ENCODE results near the gene C1orf105. TPM values are rescaled to one million over a fixed set of nuclear protein-coding genes. Genes with fewer than 3 reads are reported as not detected.
"Not testable (repeated sequence)": the region's sequence is repeated elsewhere in the genome, so short reads cannot be mapped to it uniquely, and the experiment has no call there.

C1orf105 gene
- total RNA-seq, 4 donors from 2014 or later = 0.89 to 1.5 (median 1.5) TPM; not detected in 1

DNA sequence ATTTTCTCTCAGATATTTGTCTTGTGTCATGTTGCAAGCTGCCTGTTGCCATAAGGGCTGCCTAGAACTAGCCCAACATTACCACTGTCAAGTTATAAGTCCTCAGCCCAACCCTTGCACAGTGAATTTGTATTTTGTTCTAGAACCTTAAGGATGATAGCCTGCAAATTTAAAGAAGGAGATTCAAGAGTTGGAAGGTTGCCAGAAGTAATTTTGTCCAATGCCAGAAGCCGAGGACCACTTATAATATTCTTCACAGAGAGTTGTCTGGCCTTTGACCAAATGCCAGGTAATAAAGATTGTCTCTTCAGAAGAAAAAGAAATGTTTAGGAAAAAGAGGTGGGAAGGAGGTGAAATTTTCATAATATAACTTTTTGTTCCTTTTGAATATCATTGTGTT is 71.9 kb downstream of the C1orf105 start:
- H3K36me3 ChIP-seq = no peaks in the 10 kb centered on the region
- TF ChIP-seq POLR2AphosphoS5 (IDR thresholded peaks at IDR 0.05) = no peak
- no peak for TF ChIP-seq EP300 (IDR thresholded peaks at IDR 0.05)
- TF ChIP-seq POLR2A (IDR thresholded peaks at IDR 0.05) = no peak
- TF ChIP-seq, protein P1, sequence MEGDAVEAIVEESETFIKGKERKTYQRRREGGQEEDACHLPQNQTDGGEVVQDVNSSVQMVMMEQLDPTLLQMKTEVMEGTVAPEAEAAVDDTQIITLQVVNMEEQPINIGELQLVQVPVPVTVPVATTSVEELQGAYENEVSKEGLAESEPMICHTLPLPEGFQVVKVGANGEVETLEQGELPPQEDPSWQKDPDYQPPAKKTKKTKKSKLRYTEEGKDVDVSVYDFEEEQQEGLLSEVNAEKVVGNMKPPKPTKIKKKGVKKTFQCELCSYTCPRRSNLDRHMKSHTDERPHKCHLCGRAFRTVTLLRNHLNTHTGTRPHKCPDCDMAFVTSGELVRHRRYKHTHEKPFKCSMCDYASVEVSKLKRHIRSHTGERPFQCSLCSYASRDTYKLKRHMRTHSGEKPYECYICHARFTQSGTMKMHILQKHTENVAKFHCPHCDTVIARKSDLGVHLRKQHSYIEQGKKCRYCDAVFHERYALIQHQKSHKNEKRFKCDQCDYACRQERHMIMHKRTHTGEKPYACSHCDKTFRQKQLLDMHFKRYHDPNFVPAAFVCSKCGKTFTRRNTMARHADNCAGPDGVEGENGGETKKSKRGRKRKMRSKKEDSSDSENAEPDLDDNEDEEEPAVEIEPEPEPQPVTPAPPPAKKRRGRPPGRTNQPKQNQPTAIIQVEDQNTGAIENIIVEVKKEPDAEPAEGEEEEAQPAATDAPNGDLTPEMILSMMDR (IDR thresholded peaks at IDR 0.05) = no peak
- no peak for DNase-seq (ENCODE audit: low spot score in 2 of 2)
- no peaks in the 10 kb centered on the region for H3K9me3 ChIP-seq
- WGBS = 64% methylated on average over 1 of the region's 1 CpG
- no peak overlapping the region for H3K27ac ChIP-seq
- no peak overlapping the region for H3K4me3 ChIP-seq
- H3K4me1 ChIP-seq = peaks cover 14% of the 10 kb centered on the region
- peaks cover 4% of the 10 kb centered on the region for H3K27me3 ChIP-seq

DNA sequence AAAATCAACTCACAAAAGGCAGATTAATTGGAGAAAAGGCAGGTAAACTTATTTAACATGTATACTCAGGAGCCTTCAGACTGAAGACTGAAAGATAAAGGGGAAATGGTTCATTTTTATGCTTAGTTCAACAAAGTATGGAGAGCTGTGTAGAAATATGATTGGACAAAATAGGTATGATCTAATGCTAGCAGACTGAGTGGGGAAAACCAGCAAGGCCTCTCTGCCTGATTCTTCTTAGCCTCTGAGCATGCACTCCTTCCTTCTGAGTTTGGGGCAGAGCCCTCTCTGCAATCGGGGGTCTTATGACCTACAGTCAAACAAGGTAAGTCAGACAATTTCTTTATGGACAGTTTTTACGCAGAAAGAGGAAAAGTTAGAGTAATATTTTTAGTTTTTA is 73.7 kb downstream of the C1orf105 start:
- 95% methylated on average over 2 of the region's 2 CpGs for WGBS
- Histone ChIP-seq H3K9me3 (no peaks in the 10 kb centered on the region), H3K27ac (no peak overlapping the region), H3K4me1 (peaks cover 31% of the 10 kb centered on the region), H3K4me3 (no peak overlapping the region), H3K27me3 (peaks cover 4% of the 10 kb centered on the region), H3K36me3 (no peaks in the 10 kb centered on the region)
- DNase-seq (ENCODE audit: low spot score in 2 of 2) = no peak
- no peak for TF ChIP-seq POLR2A (IDR thresholded peaks at IDR 0.05)

DNA sequence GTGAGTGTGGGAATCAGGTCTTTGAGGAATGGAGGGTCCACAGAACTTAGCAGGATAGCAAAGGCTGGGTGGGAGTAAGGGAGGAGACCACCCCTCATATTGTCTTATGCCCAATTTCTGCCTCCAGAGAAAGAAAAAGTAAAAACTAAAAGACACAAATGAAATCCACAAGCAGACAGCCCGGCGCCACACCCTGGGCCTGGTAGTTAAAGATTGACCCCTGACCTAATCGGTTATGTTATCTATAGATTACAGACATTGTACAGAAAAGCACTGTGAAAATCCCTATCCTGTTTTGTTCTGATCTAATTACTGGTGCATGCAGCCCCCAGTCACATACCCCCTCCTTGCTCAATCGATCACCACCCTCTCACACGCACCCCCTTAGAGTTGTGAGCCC is 75.6 kb downstream of the C1orf105 start:
- not testable (repeated sequence) for H3K27ac ChIP-seq; H3K4me3 ChIP-seq; H3K36me3 ChIP-seq; DNase-seq (ENCODE audit: low spot score in 2 of 2); H3K27me3 ChIP-seq; H3K9me3 ChIP-seq
- 90% methylated on average over 5 of the region's 5 CpGs for WGBS
- H3K4me1 ChIP-seq = peaks cover 46% of the 10 kb centered on the region

DNA sequence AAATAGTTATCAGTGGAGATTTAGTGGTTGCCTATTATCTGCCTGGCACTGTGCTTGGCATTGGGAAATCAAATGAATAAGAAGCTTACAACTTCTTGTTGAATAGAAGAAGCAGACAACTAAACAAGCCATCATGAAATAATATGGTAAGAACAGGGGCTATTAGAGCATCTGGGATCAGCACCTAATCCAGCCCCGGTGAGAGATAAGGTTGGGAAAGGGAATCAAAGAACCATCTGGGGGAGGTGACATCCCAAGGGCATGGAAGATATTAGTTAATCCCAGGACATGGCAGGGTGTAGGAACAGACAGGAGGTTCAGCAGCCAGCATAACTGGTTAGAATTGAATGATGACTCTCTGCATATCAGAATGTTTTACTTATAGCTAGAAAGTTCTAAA is 76.2 kb downstream of the C1orf105 start:
- Histone ChIP-seq H3K9me3 (no peaks in the 10 kb centered on the region), H3K4me1 (peaks cover 46% of the 10 kb centered on the region), H3K4me3 (no peak overlapping the region), H3K27me3 (no peaks in the 10 kb centered on the region), H3K27ac (peak overlapping the region; percentile 46), H3K36me3 (no peaks in the 10 kb centered on the region)
- 23% methylated on average over 1 of the region's 1 CpG for WGBS
- TF ChIP-seq, protein P1 (IDR thresholded peaks at IDR 0.05) = no peak
- no peak for TF ChIP-seq POLR2AphosphoS5 (IDR thresholded peaks at IDR 0.05)
- TF ChIP-seq EP300 (IDR thresholded peaks at IDR 0.05) = no peak
- no peak for TF ChIP-seq POLR2A (IDR thresholded peaks at IDR 0.05)
- DNase-seq (ENCODE audit: low spot score in 2 of 2) = no peak

DNA sequence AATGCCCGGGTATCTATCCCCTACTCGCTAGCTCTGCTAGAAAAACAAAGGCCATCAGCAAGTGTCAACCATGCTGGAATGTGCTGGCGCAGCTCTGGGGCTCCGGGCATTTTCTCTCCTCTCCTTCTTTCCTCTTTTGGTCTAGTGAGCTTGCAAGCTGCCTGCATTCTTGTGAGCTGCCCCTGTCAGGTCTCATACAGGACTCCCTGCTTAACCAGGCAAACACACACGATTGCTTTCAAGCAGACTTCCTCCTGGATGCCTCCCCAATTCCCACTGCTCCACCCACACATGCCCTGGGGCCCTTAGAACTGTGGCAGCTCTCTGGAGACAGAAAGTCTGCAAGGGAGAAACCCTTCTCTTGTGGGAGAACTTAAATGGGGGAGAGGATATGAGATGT is 76.7 kb downstream of the C1orf105 start:
- H3K4me3 ChIP-seq = no peak overlapping the region
- H3K36me3 ChIP-seq = no peaks in the 10 kb centered on the region
- no peaks in the 10 kb centered on the region for H3K27me3 ChIP-seq
- TF ChIP-seq EP300 (IDR thresholded peaks at IDR 0.05) (no peak), POLR2AphosphoS5 (IDR thresholded peaks at IDR 0.05) (no peak), POLR2A (IDR thresholded peaks at IDR 0.05) (no peak)
- TF ChIP-seq, protein P1 (IDR thresholded peaks at IDR 0.05) = no peak
- whole genome bisulfite sequencing = 19% methylated on average over 5 of the region's 5 CpGs
- peak in 1 of 2 donors; percentile 67 for DNase-seq (ENCODE audit: low spot score in 2 of 2)
- peak overlapping the region; percentile 46 for H3K27ac ChIP-seq
- H3K9me3 ChIP-seq = no peaks in the 10 kb centered on the region
- peaks cover 46% of the 10 kb centered on the region for H3K4me1 ChIP-seq

DNA sequence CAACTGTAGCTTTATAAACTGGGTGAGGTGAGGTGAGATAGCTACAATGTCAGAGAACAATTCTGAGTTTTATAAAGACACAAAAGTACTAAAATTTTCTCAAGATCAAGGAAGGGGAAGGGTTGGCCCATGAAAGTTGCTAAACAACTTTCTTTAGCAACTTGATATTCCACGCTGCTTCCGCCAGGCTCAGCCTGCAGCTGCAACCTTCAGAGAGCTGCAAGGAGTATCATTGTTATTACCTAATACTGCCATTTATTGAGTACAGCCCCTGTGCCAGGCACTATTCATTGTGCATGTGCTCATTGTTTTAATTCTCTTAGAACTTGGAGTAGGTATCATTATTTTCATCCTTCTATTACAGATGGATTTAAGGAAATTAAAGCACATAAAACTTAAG is 78.4 kb downstream of the C1orf105 start:
- no peak for DNase-seq (ENCODE audit: low spot score in 2 of 2)
- H3K27ac ChIP-seq = peak overlapping the region; percentile 21
- H3K36me3 ChIP-seq = no peaks in the 10 kb centered on the region
- no peaks in the 10 kb centered on the region for H3K27me3 ChIP-seq
- no peak overlapping the region for H3K4me3 ChIP-seq
- WGBS = 48% methylated on average over 2 of the region's 2 CpGs
- TF ChIP-seq EP300 (IDR thresholded peaks at IDR 0.05) = no peak
- TF ChIP-seq, protein P1 (IDR thresholded peaks at IDR 0.05) = no peak
- no peak for TF ChIP-seq POLR2AphosphoS5 (IDR thresholded peaks at IDR 0.05)
- no peak for TF ChIP-seq POLR2A (IDR thresholded peaks at IDR 0.05)
- H3K9me3 ChIP-seq = no peaks in the 10 kb centered on the region
- peaks cover 46% of the 10 kb centered on the region for H3K4me1 ChIP-seq

Data from suprapubic skin (tissue), 4 donors.